Measurements from ENCODE around the gene RBBP6. TPM values are rescaled to one million over a fixed set of nuclear protein-coding genes. Genes with fewer than 3 reads are reported as not detected.

Gene RBBP6
- total RNA-seq, 1 donor from 2014 or later = 76.1 TPM

- no peak for TF ChIP-seq CTCF (IDR thresholded peaks at IDR 0.05; ENCODE audit: unreplicated experiment)
- H3K27ac Mint-ChIP-seq = no peak overlapping the region
- no peak overlapping the region for H3K4me3 Mint-ChIP-seq (ENCODE audit: low read depth)
- H3K36me3 Mint-ChIP-seq (ENCODE audit: insufficient read depth) = no peaks in the 10 kb centered on the region
- no peak for DNase-seq (ENCODE audit: low spot score, unreplicated experiment)
- H3K27me3 Mint-ChIP-seq = peaks cover 8% of the 10 kb centered on the region
- no peaks in the 10 kb centered on the region for H3K9me3 Mint-ChIP-seq (ENCODE audit: low read depth)
- H3K4me1 Mint-ChIP-seq (ENCODE audit: low read depth) = peaks cover 3% of the 10 kb centered on the region
These were observed 24.2 kb upstream of the RBBP6 start for GRCh38 chr16:24515186-24515585.

GRCh38 chr16:24516900-24517669, 22.3 kb upstream of the RBBP6 start:
- DNase-seq (ENCODE audit: low spot score, unreplicated experiment) = peak; percentile 75
- Mint-ChIP-seq H3K27me3 (peaks cover 8% of the 10 kb centered on the region), H3K9me3 (ENCODE audit: low read depth) (no peaks in the 10 kb centered on the region), H3K36me3 (ENCODE audit: insufficient read depth) (no peaks in the 10 kb centered on the region), H3K4me3 (ENCODE audit: low read depth) (no peak overlapping the region), H3K4me1 (ENCODE audit: low read depth) (peaks cover 5% of the 10 kb centered on the region), H3K27ac (no peak overlapping the region)
- peak; percentile 93 for TF ChIP-seq CTCF (IDR thresholded peaks at IDR 0.05; ENCODE audit: unreplicated experiment)

GRCh38 chr16:24518498-24518897, 20.9 kb upstream of the RBBP6 start:
- Mint-ChIP-seq H3K27ac (no peak overlapping the region), H3K27me3 (peaks cover 10% of the 10 kb centered on the region)

GRCh38 chr16:24520983-24521382, 18.4 kb upstream of the RBBP6 start:
- H3K27me3 Mint-ChIP-seq = peaks cover 18% of the 10 kb centered on the region
- no peak overlapping the region for H3K4me3 Mint-ChIP-seq (ENCODE audit: low read depth)
- no peak for TF ChIP-seq CTCF (IDR thresholded peaks at IDR 0.05; ENCODE audit: unreplicated experiment)
- DNase-seq (ENCODE audit: low spot score, unreplicated experiment) = no peak
- no peaks in the 10 kb centered on the region for H3K36me3 Mint-ChIP-seq (ENCODE audit: insufficient read depth)
- H3K27ac Mint-ChIP-seq = no peak overlapping the region
- no peaks in the 10 kb centered on the region for H3K9me3 Mint-ChIP-seq (ENCODE audit: low read depth)
- H3K4me1 Mint-ChIP-seq (ENCODE audit: low read depth) = peaks cover 10% of the 10 kb centered on the region

More at GRCh38 chr16:24518498-24518897, 20.9 kb upstream of the RBBP6 start:
- Mint-ChIP-seq H3K4me3 (ENCODE audit: low read depth) (no peak overlapping the region), H3K9me3 (ENCODE audit: low read depth) (no peaks in the 10 kb centered on the region), H3K4me1 (ENCODE audit: low read depth) (peaks cover 5% of the 10 kb centered on the region), H3K36me3 (ENCODE audit: insufficient read depth) (no peaks in the 10 kb centered on the region)
- TF ChIP-seq CTCF (IDR thresholded peaks at IDR 0.05; ENCODE audit: unreplicated experiment) = no peak
- DNase-seq (ENCODE audit: low spot score, unreplicated experiment) = no peak

- H3K36me3 Mint-ChIP-seq (ENCODE audit: insufficient read depth) = no peaks in the 10 kb centered on the region
- H3K4me1 Mint-ChIP-seq (ENCODE audit: low read depth) = peaks cover 7% of the 10 kb centered on the region
- H3K9me3 Mint-ChIP-seq (ENCODE audit: low read depth) = no peaks in the 10 kb centered on the region
- peaks cover 14% of the 10 kb centered on the region for H3K27me3 Mint-ChIP-seq
- TF ChIP-seq CTCF (IDR thresholded peaks at IDR 0.05; ENCODE audit: unreplicated experiment) = no peak
- no peak overlapping the region for H3K4me3 Mint-ChIP-seq (ENCODE audit: low read depth)
- no peak for DNase-seq (ENCODE audit: low spot score, unreplicated experiment)
- no peak overlapping the region for H3K27ac Mint-ChIP-seq
These were observed 16.6 kb upstream of the RBBP6 start for GRCh38 chr16:24522751-24523150.

Data from progenitor cell of endocrine pancreas (in vitro differentiated cells).